Stimulated activated CD4-positive, alpha-beta T cell treated with anti-CD3 and anti-CD28 coated beads, Interleukin-1b, Interleukin-23, amount 100 ng/mL, for 24 hours (primary cell): ENCODE results near the gene MTHFD1.
A peak's percentile ranks its signal among the peaks of the same experiment; 100 is the strongest.

Source experiments
- DNase-seq, 4 experiments: peaks; one replicate each; pipeline ENCODE4 v3.0.0-alpha.2; 2020; ENCODE audit warnings: low read depth in 4 of 4, low spot score in 1 of 4

MTHFD1 gene

GRCh38 chr14:64488590-64489099 is 100.5 kb downstream of the MTHFD1 start:
- no peak for DNase-seq

GRCh38 chr14:64491637-64492036 is 103.5 kb downstream of the MTHFD1 start:
- DNase-seq, result no peak

GRCh38 chr14:64493455-64493854 is 105.3 kb downstream of the MTHFD1 start:
- DNase-seq, result no peak

- no peak for DNase-seq
Measured at GRCh38 chr14:64495252-64495651, 107.1 kb downstream of the MTHFD1 start.

- DNase-seq, result no peak
Measured at GRCh38 chr14:64496764-64497163, 108.6 kb downstream of the MTHFD1 start.

DNA sequence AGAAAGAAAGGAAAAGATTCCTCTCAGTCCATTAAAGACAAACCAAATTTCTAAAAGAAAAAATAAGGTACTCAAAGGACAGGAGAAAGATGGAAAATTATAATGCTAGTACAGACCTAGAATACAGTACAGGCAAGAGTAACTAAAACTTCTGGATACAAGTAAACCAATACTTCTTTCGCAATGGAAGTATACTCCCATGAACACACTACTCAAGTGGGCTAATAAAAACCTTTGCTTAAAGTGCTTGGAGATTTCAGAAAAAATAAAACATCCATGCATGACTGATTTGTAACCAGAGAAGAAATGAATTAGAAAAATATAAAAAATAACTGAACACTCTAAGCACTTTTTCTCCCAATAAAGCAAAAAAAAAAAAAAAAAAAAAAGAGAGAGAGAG is 111.9 kb downstream of the MTHFD1 start:
- no peak for DNase-seq

- DNase-seq, result no peak
Measured at GRCh38 chr14:64501411-64502171, 113.4 kb downstream of the MTHFD1 start.

DNA sequence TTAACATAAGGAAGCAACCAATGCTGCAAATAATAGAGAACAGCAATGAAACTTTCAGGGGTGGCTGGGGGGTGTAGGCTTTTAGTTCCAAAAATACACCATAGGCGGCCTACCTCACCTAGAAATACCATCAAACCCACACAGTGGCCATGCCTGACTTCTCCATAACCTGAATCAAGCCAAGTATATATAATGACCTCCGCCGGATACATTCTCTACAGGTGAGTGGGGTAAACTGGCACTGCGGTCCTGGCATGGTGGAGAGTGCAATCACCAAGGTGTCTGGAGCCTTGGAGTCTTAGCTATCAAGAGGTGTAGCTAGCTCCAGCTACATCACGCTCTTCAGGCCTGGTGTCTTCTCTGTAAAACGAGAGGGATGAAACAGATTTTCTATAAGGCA is 114.3 kb downstream of the MTHFD1 start:
- DNase-seq, result no peak

- DNase-seq, result peak in 1 of 4 experiments; percentile 23
Measured at GRCh38 chr14:64502887-64503433, 114.8 kb downstream of the MTHFD1 start.

DNA sequence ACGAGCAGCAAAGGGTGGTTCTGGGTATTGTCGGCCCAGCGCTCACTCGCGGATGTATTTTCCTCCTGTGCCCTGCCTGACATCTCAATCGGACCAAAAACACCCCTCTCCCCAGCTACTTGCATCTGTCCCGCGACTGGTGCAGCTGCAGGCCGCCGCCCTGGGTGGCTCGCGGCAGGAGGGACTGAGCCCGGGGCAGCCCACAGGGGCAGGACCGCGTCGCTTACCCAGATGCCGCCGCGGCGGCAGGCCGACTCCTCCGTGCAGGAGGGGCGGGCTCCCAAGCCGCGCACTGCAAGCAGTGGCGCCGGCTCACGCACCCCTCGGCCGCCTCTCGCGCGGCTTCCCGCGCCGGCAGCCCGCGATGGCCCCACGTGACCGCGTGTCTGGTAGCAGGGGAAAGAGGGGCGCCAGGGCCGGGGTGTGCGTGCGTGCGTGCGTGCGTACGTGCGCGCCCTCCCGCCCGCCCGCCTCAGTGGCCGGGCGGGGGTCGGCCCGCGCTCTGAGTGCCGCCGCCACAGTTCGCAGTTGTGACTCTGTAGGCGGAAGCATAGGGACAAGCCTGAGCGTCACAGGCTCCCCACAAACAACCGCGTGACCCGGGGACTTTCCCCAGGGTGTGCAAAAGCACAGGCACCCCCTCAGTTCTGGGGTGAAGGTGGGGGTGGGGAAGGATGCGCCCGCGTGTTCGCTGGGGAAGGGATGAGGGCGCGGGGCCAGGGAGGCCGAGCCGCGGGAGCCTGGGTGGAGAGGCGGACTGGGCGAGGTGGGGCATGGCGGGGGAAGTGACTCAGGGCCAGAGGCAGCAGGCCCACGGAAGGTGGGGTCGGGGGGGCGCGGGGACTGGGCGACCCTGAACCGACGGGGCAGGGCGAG is 115.5 kb downstream of the MTHFD1 start, which contains the start of gene ZBTB25:
Gene ZBTB25, minus strand, starts transcription at position 405 of the 876 bp plus-strand sequence. CDS start 13,305 bp downstream, outside the sequence.
- peak; percentile 73 to 89 (median 84) for DNase-seq

DNA sequence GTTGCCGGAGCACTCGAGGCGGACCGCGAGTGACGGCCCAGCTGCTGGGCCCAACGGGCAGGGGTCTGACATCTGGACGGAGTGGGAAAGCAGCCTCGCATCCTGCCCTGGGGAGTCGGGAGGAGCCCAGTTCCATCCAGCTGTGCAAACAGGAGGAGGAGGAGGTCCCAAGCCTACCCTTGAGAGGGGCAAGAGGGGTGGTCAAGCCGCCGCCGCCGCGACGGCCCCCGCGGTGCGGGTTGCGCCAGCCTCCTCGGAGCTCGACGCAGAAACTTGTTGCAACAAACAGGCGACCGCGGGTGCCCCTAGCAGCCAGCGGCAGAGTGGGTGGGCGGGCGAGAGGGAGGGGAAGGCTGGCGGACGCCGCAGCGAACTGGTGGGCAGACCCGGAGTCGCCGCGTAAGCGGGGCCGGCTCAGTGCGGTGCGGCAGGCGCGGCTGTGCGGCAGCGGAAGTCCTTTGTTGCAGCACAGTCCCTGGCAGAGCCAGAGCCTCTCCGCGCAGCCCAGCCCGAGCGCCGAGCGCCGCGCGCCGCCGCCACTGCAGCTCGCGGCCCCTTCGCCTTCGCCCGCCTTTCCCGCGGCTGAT is 116.2 kb downstream of the MTHFD1 start, which contains the start of gene ZBTB1:
Gene ZBTB1, plus strand, starts transcription at position 461 of the 587 bp plus-strand sequence. CDS start 16,735 bp downstream, outside the sequence.
- DNase-seq, result peak; percentile 60 to 81 (median 71)

- DNase-seq, result peak; percentile 68 to 82 (median 73)
Measured at GRCh38 chr14:64504897-64505794, 117.0 kb downstream of the MTHFD1 start.

DNA sequence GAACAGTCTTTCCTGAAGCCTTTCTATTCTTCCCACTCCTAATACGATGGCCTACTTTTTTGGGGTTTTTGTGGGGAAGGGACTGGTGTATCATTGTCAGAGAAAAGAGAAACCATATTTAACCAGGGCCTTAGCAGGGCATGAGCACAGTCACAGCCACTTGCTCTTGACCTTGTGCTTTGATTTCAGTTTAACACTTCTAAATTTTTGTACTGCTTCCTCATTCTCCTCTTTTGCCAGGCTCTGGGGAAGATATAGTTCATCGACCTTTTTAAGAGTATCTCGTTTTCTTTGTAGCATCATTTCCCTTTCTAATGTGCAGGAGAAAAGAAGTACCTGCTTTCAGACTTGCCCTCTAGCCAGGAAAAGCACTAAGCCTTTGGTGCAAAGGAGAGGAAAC is 118.6 kb downstream of the MTHFD1 start:
- DNase-seq, result no peak

DNA sequence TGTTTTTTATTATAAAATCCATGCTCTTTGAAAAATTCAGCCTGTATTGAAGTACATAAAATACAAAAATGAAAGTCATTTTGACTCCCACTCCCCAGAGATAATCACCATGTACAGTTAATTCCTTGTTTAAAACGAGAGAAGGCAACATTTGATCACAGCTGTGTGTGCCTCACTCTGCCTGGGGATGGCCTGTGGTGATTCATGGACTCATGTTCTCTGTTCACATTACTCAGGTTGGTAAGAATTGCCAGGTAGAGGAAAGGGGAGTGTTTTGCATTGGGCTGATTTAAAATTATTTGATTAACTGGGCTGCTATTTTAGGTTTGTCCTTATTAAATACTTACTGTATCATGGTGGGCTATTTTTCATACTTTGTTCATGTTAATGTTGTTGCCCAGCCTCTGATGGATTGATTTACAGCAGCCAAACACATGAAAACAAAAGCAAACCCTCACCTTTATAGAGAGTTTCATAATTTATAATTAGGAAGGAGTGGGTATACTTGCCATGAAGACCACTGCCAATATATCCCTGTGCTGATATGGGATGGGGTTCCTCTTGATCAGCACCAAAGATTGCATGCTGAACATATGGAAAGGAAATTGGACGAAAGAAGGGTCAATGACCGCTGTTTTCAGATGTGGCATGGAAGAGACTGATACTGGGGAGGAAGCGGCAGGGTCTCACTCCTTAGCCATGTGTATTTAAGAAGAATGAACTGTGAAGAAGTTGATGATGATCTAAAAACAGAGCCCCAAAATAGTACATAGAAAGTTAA is 119.4 kb downstream of the MTHFD1 start:
- peak in 3 of 4 experiments; percentile 8 to 34 (median 32) for DNase-seq

DNA sequence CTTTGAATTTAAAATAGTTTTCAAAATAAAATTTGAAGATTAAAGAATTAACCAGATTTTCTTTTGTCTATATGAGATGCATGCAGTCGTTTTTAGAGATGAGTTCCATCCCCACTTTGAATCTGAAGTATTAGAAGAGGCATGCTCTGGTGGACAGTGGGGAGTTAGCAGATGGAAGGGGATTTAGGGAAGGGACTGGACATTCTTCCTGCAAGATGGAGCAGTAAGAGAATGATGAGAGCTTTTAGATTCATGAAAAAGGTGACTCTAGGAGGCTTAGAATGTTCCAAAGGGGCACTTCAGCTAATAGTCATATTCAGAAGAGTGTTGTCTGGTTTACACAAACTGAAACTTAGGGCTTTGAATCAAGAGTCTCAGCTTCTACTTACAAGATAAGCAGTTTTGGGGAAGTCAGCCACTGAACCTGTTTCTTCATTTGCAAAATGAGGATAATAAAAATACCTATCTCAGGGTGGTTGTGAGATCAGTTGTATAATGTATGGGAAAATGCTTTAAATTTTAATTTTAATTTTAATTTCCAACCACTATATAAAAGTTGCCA is 120.1 kb downstream of the MTHFD1 start:
- DNase-seq, result no peak

GRCh38 chr14:64509036-64509435 is 120.9 kb downstream of the MTHFD1 start:
- no peak for DNase-seq
